A549 (cell line): ENCODE results near the gene OSBPL6.

Experiments used
- CHD2 ChIP-seq: fragments of 150-350 bp; IDR thresholded peaks from 2 replicates; pipeline ENCODE4 v1.6.1; 2014; ENCODE audit warnings: low read length; ENCODE audit not compliant: partially characterized antibody
- ESRRA ChIP-seq: fragments of 150-350 bp; IDR thresholded peaks from 2 replicates; pipeline ENCODE4 v1.6.1; 2014; ENCODE audit warnings: mild to moderate bottlenecking, low read length, borderline replicate concordance
- KDM1A ChIP-seq: fragments of 200-600 bp; sonication (generic); IDR thresholded peaks from 2 replicates; pipeline ENCODE4 v1.6.1; 2016; ENCODE audit warnings: low read depth, mild to moderate bottlenecking
- MAZ ChIP-seq: fragments of 150-350 bp; IDR thresholded peaks from 2 replicates; pipeline ENCODE4 v1.6.1; 2014; ENCODE audit warnings: antibody characterized with exemption, low read depth, low read length, borderline replicate concordance
- MYC ChIP-seq: IDR thresholded peaks from 2 replicates; pipeline ENCODE4 v1.6.1; 2012; ENCODE audit warnings: mild to moderate bottlenecking, inconsistent platforms, low read length, improper control_type of control experiment, borderline replicate concordance
- POLR2A ChIP-seq: IDR thresholded peaks from 2 replicates; pipeline ENCODE4 v1.6.1; 2012; ENCODE audit warnings: mild to moderate bottlenecking, low read length
- POLR2AphosphoS2 ChIP-seq: conservative IDR thresholded peaks from 2 replicates; pipeline ENCODE4 v1.6.1; 2012; ENCODE audit warnings: low read length, improper control_type of control experiment, inconsistent platforms
- TF ChIP-seq, protein P1 (sequence below): fragments of 200-600 bp; sonication (generic); IDR thresholded peaks from 2 replicates; pipeline ENCODE4 v1.6.1; 2016; ENCODE audit warnings: antibody characterized with exemption, mild to moderate bottlenecking, moderate library complexity
- TF ChIP-seq, protein P2 (sequence below): fragments of 450-650 bp; IDR thresholded peaks from 2 replicates; pipeline ENCODE4 v1.6.1; 2014; ENCODE audit warnings: antibody characterized with exemption

DNA sequence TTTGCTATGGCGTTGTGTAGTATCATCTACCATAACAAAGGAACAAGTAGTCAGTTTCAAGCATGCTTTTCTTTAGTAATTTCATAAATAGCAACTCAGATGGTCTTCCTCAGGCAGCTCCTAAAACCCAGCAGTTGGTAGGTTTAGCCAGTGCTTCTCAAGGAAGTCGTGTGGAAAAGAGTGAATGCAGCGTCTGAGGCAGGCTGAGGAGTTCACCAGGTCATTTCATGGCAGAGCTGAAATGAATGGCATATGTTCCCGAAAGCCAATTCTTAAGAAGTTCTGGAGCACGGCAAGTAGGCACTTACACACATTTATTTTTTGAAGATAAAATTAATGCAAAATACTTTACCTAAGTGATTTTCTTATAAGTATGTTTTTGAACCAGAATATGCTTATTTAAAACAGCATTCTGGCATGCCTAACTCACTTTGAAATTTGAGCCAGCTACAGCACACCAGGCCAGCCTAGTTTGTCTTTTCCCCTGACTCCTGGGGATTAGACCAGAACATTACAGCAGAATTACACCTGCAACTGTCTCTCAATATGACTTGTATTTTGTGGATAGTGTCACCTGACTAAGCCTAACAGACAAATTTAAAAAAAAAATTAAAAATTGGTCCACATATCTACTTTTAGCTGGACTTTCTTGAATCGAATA, 62.2 kb downstream of the OSBPL6 start:
- TF ChIP-seq POLR2A (no peak), KDM1A (no peak), POLR2AphosphoS2 (no peak), MYC (no peak), MAZ (no peak), CHD2 (no peak), ESRRA (no peak)
- TF ChIP-seq, protein P1, sequence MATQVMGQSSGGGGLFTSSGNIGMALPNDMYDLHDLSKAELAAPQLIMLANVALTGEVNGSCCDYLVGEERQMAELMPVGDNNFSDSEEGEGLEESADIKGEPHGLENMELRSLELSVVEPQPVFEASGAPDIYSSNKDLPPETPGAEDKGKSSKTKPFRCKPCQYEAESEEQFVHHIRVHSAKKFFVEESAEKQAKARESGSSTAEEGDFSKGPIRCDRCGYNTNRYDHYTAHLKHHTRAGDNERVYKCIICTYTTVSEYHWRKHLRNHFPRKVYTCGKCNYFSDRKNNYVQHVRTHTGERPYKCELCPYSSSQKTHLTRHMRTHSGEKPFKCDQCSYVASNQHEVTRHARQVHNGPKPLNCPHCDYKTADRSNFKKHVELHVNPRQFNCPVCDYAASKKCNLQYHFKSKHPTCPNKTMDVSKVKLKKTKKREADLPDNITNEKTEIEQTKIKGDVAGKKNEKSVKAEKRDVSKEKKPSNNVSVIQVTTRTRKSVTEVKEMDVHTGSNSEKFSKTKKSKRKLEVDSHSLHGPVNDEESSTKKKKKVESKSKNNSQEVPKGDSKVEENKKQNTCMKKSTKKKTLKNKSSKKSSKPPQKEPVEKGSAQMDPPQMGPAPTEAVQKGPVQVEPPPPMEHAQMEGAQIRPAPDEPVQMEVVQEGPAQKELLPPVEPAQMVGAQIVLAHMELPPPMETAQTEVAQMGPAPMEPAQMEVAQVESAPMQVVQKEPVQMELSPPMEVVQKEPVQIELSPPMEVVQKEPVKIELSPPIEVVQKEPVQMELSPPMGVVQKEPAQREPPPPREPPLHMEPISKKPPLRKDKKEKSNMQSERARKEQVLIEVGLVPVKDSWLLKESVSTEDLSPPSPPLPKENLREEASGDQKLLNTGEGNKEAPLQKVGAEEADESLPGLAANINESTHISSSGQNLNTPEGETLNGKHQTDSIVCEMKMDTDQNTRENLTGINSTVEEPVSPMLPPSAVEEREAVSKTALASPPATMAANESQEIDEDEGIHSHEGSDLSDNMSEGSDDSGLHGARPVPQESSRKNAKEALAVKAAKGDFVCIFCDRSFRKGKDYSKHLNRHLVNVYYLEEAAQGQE, result no peak
- TF ChIP-seq, protein P2, sequence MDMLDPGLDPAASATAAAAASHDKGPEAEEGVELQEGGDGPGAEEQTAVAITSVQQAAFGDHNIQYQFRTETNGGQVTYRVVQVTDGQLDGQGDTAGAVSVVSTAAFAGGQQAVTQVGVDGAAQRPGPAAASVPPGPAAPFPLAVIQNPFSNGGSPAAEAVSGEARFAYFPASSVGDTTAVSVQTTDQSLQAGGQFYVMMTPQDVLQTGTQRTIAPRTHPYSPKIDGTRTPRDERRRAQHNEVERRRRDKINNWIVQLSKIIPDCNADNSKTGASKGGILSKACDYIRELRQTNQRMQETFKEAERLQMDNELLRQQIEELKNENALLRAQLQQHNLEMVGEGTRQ, result no peak
